Uterus (tissue), 2 donors: ENCODE measurements around the gene SOWAHA.

ENCODE experiments used
- CTCF ChIP-seq, 4 experiments: fragments of 200-600 bp in 2 of 4; fragments of 450-650 bp in 2 of 4; sonication (generic) in 2 of 4; IDR thresholded peaks; one replicate each; pipeline ENCODE4 v1.5.1; 2016 to 2019; ENCODE audit warnings: antibody characterized with exemption in 4 of 4, mild to moderate bottlenecking in 2 of 4, moderate library complexity in 1 of 4
- POLR2A ChIP-seq, 2 donors: fragments of 450-650 bp; IDR thresholded peaks; one replicate each; pipeline ENCODE4 v1.6.1; 2016; ENCODE audit warnings: antibody characterized with exemption in 2 of 2, mild to moderate bottlenecking in 1 of 2, moderate library complexity in 1 of 2

- no peak for TF ChIP-seq CTCF (IDR thresholded peaks at IDR 0.05)
- TF ChIP-seq POLR2A (IDR thresholded peaks at IDR 0.05): no peak
Measured at GRCh38 chr5:132799392-132799791, 13.7 kb upstream of the SOWAHA start.
